WTC11 (cell line): ENCODE measurements around the gene DDAH2. TPM values are rescaled to one million over a fixed set of nuclear protein-coding genes. Genes with fewer than 3 reads are reported as not detected.

ENCODE experiments used
- ATAC-seq: fragments of 200-7000 bp; cut with Tn5 transposase; 2 replicates; pipeline ENCODE4 v1.10.0; 2021; ENCODE audit warnings: mild to moderate bottlenecking, moderate library complexity
- CTCF ChIA-PET: fragments of 300-600 bp; sonication (Branson Sonifier 250); formaldehyde crosslinking; loops from one replicate; lab custom pipeline; 2021; ENCODE audit warnings: antibody characterized with exemption; lab: Charles Lee
- POLR2A ChIA-PET: fragments of 350-600 bp; sonication (Branson Sonifier 250); formaldehyde crosslinking; loops from one replicate; lab custom pipeline; 2021; ENCODE audit warnings: antibody characterized with exemption; lab: Charles Lee
- DNase-seq: peaks from one replicate; pipeline ENCODE4 v3.0.0; 2021; ENCODE audit warnings: low spot score
- H3K27ac Mint-ChIP-seq: 2 replicates; pipeline ENCODE4 v1.8.0; 2021; ENCODE audit warnings: mixed read lengths
- H3K27me3 Mint-ChIP-seq: 2 replicates; pipeline ENCODE4 v1.8.0; 2021; ENCODE audit warnings: low read depth, mild to moderate bottlenecking, moderate library complexity, mixed read lengths
- H3K36me3 Mint-ChIP-seq: 2 replicates; pipeline ENCODE4 v1.8.0; 2021; ENCODE audit warnings: mixed read lengths
- H3K4me1 Mint-ChIP-seq: 2 replicates; pipeline ENCODE4 v1.8.0; 2022; ENCODE audit warnings: mixed read lengths
- H3K4me3 Mint-ChIP-seq: 2 replicates; pipeline ENCODE4 v1.8.0; 2021; ENCODE audit warnings: mild to moderate bottlenecking, moderate library complexity, mixed read lengths
- H3K9me3 Mint-ChIP-seq: 2 replicates; pipeline ENCODE4 v1.8.0; 2021; ENCODE audit warnings: mixed read lengths
- ARID4B ChIP-seq: sonication (generic); formaldehyde crosslinking; IDR thresholded peaks from 2 replicates; pipeline ENCODE4 v1.8.0; 2023; ENCODE audit warnings: missing genetic modification reagents, mild to moderate bottlenecking, borderline replicate concordance
- ATF1 ChIP-seq: sonication (generic); formaldehyde crosslinking; IDR thresholded peaks from 2 replicates; pipeline ENCODE4 v1.8.1; 2023; ENCODE audit warnings: mild to moderate bottlenecking, moderate library complexity, missing genetic modification reagents
- CREB1 ChIP-seq: sonication (generic); formaldehyde crosslinking; IDR thresholded peaks from 2 replicates; pipeline ENCODE4 v1.8.0; 2023; ENCODE audit warnings: mild to moderate bottlenecking, missing genetic modification reagents
- ELF4 ChIP-seq: sonication (generic); formaldehyde crosslinking; IDR thresholded peaks from 2 replicates; pipeline ENCODE4 v1.8.1; 2022; ENCODE audit warnings: low read depth, mild to moderate bottlenecking, moderate library complexity, missing genetic modification reagents
- ETV6 ChIP-seq: sonication (generic); formaldehyde crosslinking; IDR thresholded peaks from 2 replicates; pipeline ENCODE4 v1.8.1; 2022; ENCODE audit warnings: mild to moderate bottlenecking, missing genetic modification reagents
- SMAD3 ChIP-seq: sonication (generic); formaldehyde crosslinking; IDR thresholded peaks from 2 replicates; pipeline ENCODE4 v1.8.0; 2022; ENCODE audit warnings: missing genetic modification reagents, mild to moderate bottlenecking, borderline replicate concordance
- TEAD1 ChIP-seq: sonication (generic); formaldehyde crosslinking; IDR thresholded peaks from 2 replicates; pipeline ENCODE4 v1.8.0; 2022; ENCODE audit warnings: mild to moderate bottlenecking, missing genetic modification reagents
- USF1 ChIP-seq: sonication (generic); formaldehyde crosslinking; IDR thresholded peaks from 2 replicates; pipeline ENCODE4 v1.8.0; 2022; ENCODE audit warnings: mild to moderate bottlenecking, missing genetic modification reagents
- ZBTB21 ChIP-seq: sonication (generic); formaldehyde crosslinking; IDR thresholded peaks from 2 replicates; pipeline ENCODE4 v1.8.1; 2023; ENCODE audit warnings: mild to moderate bottlenecking, missing genetic modification reagents, borderline replicate concordance
- ZNF121 ChIP-seq: sonication (generic); formaldehyde crosslinking; IDR thresholded peaks from 2 replicates; pipeline ENCODE4 v1.8.0; 2023; ENCODE audit warnings: missing genetic modification reagents
- ZNF263 ChIP-seq: sonication (generic); formaldehyde crosslinking; IDR thresholded peaks from 2 replicates; pipeline ENCODE4 v1.8.1; 2022; ENCODE audit warnings: low read depth, mild to moderate bottlenecking, moderate library complexity, missing genetic modification reagents
- ZSCAN18 ChIP-seq: fragments of 250-450 bp; sonication (Bioruptor Pico); IDR thresholded peaks from 2 replicates; pipeline ENCODE4 v2.1.2; 2022; ENCODE audit warnings: mild to moderate bottlenecking, moderate library complexity
- total RNA-seq: library from RNA; stranded (reverse); gene quantifications from 3 replicates; pipeline ENCODE4 v1.2.3, GENCODE V29; 2021
- TF ChIP-seq, protein P1 (sequence below): sonication (generic); formaldehyde crosslinking; IDR thresholded peaks from 2 replicates; pipeline ENCODE4 v1.8.0; 2022; ENCODE audit warnings: mild to moderate bottlenecking, missing genetic modification reagents
- TF ChIP-seq, protein P2 (sequence below): sonication (generic); formaldehyde crosslinking; IDR thresholded peaks from 2 replicates; pipeline ENCODE4 v1.8.0; 2023; ENCODE audit warnings: missing genetic modification reagents
- TF ChIP-seq, protein P3 (sequence below): sonication (generic); formaldehyde crosslinking; IDR thresholded peaks from 2 replicates; pipeline ENCODE4 v1.8.1; 2022; ENCODE audit warnings: missing genetic modification reagents, borderline replicate concordance
- TF ChIP-seq, protein P4 (sequence below): sonication (generic); formaldehyde crosslinking; IDR thresholded peaks from 2 replicates; pipeline ENCODE4 v1.8.0; 2023; ENCODE audit warnings: mild to moderate bottlenecking, missing genetic modification reagents
- TF ChIP-seq, protein P5 (sequence below): sonication (generic); formaldehyde crosslinking; IDR thresholded peaks from 2 replicates; pipeline ENCODE4 v1.8.1; 2022; ENCODE audit warnings: low read depth, mild to moderate bottlenecking, moderate library complexity, missing genetic modification reagents, borderline replicate concordance

Gene DDAH2
- total RNA-seq, 1 experiment from 2014 or later, result 67.3 TPM

DNA sequence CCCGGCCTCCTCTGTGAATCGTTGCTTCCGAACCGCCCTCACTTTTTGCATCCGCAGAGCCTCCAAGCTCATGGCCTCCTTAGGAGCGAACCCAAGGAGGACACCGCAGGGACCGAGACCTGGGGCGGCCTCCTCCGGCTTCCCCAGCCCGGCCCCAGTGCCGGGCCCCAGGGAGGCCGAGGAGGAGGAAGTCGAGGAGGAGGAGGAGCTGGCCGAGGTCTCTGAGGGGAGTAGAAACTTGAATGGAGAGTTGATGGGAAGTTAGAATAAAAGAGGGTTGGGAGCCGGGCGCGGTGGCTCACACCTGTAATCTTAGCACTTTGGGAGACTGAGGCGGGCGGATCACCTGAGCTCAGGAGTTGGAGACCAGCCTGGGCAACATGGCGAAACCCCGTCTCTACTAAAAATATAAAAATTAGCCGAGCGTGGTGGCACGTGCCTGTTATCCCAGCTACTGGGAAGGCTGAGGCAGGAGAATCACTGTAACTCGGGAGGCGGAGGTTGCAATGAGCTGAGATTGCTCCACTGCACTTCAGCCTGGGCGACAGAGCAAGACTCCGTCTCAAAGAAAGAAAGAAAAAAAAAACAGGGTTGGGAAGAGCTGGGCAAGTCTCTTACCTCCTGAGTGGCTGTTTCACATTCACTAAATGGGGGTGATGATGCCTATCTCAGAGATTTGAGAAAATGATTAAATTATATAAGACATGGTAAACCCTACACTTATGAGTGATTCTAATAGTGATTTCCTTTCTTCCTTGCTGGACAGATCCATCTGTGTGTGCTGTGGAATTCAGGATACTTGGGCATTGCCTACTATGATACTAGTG lies 11.5 kb upstream of the DDAH2 start:
- POLR2A ChIA-PET, result interaction anchor here (0.8 to 4.5 kb wide), 5 partner anchors 12 to 103 kb away, joined by 3 to 32 read pairs (median 5); partner anchors contain the start of genes DDAH2 and HSPA1B

GRCh38 chr6:31739639-31740396 lies 10.7 kb upstream of the DDAH2 start, which contains the start of gene MSH5:
MSH5 (plus strand) TSS chr6:31740005; CDS start chr6:31740467, 462 bp downstream.
- Mint-ChIP-seq H3K9me3 (no peaks in the 10 kb centered on the region), H3K27ac (peak within 1 kb of the TSS; percentile 85), H3K4me1 (peaks cover 42% of the 10 kb centered on the region), H3K4me3 (peak within 1 kb of the TSS; percentile 80), H3K36me3 (peaks cover 12% of the 10 kb centered on the region), H3K27me3 (no peaks in the 10 kb centered on the region; the same call in 1 of the 2 replicates)
- ChIA-PET CTCF (interaction anchor here (0.6 to 7.1 kb wide), 14 partner anchors 10 to 194 kb away, joined by 3 to 62 read pairs (median 8); partner anchors contain the start of genes ATP6V1G2, DDAH2, HSPA1B and LY6G5C), POLR2A (interaction anchor here (0.5 to 4.5 kb wide), 13 partner anchors 11 to 983 kb away, joined by 3 to 32 read pairs (median 3); partner anchors contain the start of genes C6orf47, DDAH2, HSPA1A and HSPA1B)
- ATAC-seq, result peak; percentile 89
- peak; percentile 98 for DNase-seq
- peak; percentile 85 for TF ChIP-seq USF1 (CRISPR knock-in tag)
- peak; percentile 99 for TF ChIP-seq SMAD3 (CRISPR knock-in tag)
- TF ChIP-seq ZSCAN18, result no peak
- TF ChIP-seq, protein P1, sequence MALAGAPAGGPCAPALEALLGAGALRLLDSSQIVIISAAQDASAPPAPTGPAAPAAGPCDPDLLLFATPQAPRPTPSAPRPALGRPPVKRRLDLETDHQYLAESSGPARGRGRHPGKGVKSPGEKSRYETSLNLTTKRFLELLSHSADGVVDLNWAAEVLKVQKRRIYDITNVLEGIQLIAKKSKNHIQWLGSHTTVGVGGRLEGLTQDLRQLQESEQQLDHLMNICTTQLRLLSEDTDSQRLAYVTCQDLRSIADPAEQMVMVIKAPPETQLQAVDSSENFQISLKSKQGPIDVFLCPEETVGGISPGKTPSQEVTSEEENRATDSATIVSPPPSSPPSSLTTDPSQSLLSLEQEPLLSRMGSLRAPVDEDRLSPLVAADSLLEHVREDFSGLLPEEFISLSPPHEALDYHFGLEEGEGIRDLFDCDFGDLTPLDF (CRISPR knock-in tag), result peak; percentile 81; the same call in 1 of the 2 replicates
- peak; percentile 98 for TF ChIP-seq ARID4B
- TF ChIP-seq TEAD1 (CRISPR knock-in tag), result peak; percentile 98
- TF ChIP-seq, protein P2, sequence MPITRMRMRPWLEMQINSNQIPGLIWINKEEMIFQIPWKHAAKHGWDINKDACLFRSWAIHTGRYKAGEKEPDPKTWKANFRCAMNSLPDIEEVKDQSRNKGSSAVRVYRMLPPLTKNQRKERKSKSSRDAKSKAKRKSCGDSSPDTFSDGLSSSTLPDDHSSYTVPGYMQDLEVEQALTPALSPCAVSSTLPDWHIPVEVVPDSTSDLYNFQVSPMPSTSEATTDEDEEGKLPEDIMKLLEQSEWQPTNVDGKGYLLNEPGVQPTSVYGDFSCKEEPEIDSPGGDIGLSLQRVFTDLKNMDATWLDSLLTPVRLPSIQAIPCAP (CRISPR knock-in tag), result peak; percentile 88; the same call in 1 of the 2 replicates
- TF ChIP-seq, protein P3, sequence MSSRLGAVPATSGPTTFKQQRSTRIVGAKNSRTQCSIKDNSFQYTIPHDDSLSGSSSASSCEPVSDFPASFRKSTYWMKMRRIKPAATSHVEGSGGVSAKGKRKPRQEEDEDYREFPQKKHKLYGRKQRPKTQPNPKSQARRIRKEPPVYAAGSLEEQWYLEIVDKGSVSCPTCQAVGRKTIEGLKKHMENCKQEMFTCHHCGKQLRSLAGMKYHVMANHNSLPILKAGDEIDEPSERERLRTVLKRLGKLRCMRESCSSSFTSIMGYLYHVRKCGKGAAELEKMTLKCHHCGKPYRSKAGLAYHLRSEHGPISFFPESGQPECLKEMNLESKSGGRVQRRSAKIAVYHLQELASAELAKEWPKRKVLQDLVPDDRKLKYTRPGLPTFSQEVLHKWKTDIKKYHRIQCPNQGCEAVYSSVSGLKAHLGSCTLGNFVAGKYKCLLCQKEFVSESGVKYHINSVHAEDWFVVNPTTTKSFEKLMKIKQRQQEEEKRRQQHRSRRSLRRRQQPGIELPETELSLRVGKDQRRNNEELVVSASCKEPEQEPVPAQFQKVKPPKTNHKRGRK (CRISPR knock-in tag), result no peak
- TF ChIP-seq, protein P4, sequence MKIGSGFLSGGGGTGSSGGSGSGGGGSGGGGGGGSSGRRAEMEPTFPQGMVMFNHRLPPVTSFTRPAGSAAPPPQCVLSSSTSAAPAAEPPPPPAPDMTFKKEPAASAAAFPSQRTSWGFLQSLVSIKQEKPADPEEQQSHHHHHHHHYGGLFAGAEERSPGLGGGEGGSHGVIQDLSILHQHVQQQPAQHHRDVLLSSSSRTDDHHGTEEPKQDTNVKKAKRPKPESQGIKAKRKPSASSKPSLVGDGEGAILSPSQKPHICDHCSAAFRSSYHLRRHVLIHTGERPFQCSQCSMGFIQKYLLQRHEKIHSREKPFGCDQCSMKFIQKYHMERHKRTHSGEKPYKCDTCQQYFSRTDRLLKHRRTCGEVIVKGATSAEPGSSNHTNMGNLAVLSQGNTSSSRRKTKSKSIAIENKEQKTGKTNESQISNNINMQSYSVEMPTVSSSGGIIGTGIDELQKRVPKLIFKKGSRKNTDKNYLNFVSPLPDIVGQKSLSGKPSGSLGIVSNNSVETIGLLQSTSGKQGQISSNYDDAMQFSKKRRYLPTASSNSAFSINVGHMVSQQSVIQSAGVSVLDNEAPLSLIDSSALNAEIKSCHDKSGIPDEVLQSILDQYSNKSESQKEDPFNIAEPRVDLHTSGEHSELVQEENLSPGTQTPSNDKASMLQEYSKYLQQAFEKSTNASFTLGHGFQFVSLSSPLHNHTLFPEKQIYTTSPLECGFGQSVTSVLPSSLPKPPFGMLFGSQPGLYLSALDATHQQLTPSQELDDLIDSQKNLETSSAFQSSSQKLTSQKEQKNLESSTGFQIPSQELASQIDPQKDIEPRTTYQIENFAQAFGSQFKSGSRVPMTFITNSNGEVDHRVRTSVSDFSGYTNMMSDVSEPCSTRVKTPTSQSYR (CRISPR knock-in tag), result peak; percentile 97
- no peak for TF ChIP-seq ZBTB21 (CRISPR knock-in tag)
- peak; percentile 93 for TF ChIP-seq CREB1 (CRISPR knock-in tag)
- TF ChIP-seq ETV6 (CRISPR knock-in tag), result peak; percentile 96
- TF ChIP-seq, protein P5, sequence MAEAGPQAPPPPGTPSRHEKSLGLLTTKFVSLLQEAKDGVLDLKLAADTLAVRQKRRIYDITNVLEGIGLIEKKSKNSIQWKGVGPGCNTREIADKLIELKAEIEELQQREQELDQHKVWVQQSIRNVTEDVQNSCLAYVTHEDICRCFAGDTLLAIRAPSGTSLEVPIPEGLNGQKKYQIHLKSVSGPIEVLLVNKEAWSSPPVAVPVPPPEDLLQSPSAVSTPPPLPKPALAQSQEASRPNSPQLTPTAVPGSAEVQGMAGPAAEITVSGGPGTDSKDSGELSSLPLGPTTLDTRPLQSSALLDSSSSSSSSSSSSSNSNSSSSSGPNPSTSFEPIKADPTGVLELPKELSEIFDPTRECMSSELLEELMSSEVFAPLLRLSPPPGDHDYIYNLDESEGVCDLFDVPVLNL (CRISPR knock-in tag), result peak; percentile 96

More for the DNA sequence above, 11.5 kb upstream of the DDAH2 start:
- Mint-ChIP-seq H3K9me3 (no peaks in the 10 kb centered on the region), H3K4me1 (peaks cover 47% of the 10 kb centered on the region), H3K27me3 (no peaks in the 10 kb centered on the region; the same call in 1 of the 2 replicates), H3K36me3 (peaks cover 12% of the 10 kb centered on the region), H3K27ac (peak overlapping the region; percentile 85), H3K4me3 (peak overlapping the region; percentile 80)
- TF ChIP-seq ZNF121 (CRISPR knock-in tag), result peak; percentile 64; the same call in 1 of the 2 replicates
- TF ChIP-seq ZNF263 (CRISPR knock-in tag), result 0 out of 2 replicates have a peak, but pooled peaks have one; percentile 13
- TF ChIP-seq ATF1 (CRISPR knock-in tag), result no peak
- TF ChIP-seq ELF4 (CRISPR knock-in tag), result 0 out of 2 replicates have a peak, but pooled peaks have one; percentile 28
- DNase-seq, result no peak
- CTCF ChIA-PET, result interaction anchor here (0.8 to 7.1 kb wide), 12 partner anchors 11 to 194 kb away, joined by 3 to 62 read pairs (median 8); partner anchors contain the start of genes ATP6V1G2, DDAH2, HSPA1B and LY6G5C
- ATAC-seq, result no peak
